NB4 (cell line): Measurements from ENCODE around the gene SPON1.

Experiments used
- CTCF ChIP-seq: IDR thresholded peaks from one replicate; pipeline ENCODE4 v1.5.1; 2012; ENCODE audit warnings: low read depth, low read length
- MYC ChIP-seq: IDR thresholded peaks from 2 replicates; pipeline ENCODE4 v1.6.1; 2011; ENCODE audit warnings: low read depth, low read length
- POLR2A ChIP-seq: IDR thresholded peaks from 2 replicates; pipeline ENCODE4 v1.6.1; 2011; ENCODE audit warnings: mild to moderate bottlenecking; ENCODE audit not compliant: insufficient read length; ENCODE audit errors: extremely low read depth
- TF ChIP-seq, protein P1 (sequence below): IDR thresholded peaks from 2 replicates; pipeline ENCODE4 v1.6.1; 2011; ENCODE audit warnings: low read depth, low read length

- TF ChIP-seq CTCF (no peak), MYC (no peak), POLR2A (no peak)
- TF ChIP-seq, protein P1, sequence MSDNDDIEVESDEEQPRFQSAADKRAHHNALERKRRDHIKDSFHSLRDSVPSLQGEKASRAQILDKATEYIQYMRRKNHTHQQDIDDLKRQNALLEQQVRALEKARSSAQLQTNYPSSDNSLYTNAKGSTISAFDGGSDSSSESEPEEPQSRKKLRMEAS, result no peak
These were observed 10.3 kb upstream of the SPON1 start for GRCh38 chr11:13952221-13952620.
